GM12801 (cell line): ENCODE data around the gene MCF2L.

Experiments used
- TF ChIP-seq, protein P1 (sequence below): IDR thresholded peaks from one replicate; pipeline ENCODE4 v1.5.1; 2011; ENCODE audit warnings: control low read depth; ENCODE audit not compliant: insufficient read length; ENCODE audit errors: extremely low read depth

MCF2L gene

GRCh38 chr13:113020323-113021080, 51.5 kb downstream of the MCF2L start:
- TF ChIP-seq, protein P1, sequence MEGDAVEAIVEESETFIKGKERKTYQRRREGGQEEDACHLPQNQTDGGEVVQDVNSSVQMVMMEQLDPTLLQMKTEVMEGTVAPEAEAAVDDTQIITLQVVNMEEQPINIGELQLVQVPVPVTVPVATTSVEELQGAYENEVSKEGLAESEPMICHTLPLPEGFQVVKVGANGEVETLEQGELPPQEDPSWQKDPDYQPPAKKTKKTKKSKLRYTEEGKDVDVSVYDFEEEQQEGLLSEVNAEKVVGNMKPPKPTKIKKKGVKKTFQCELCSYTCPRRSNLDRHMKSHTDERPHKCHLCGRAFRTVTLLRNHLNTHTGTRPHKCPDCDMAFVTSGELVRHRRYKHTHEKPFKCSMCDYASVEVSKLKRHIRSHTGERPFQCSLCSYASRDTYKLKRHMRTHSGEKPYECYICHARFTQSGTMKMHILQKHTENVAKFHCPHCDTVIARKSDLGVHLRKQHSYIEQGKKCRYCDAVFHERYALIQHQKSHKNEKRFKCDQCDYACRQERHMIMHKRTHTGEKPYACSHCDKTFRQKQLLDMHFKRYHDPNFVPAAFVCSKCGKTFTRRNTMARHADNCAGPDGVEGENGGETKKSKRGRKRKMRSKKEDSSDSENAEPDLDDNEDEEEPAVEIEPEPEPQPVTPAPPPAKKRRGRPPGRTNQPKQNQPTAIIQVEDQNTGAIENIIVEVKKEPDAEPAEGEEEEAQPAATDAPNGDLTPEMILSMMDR, result no peak

GRCh38 chr13:113021391-113021790, 52.4 kb downstream of the MCF2L start:
- TF ChIP-seq, protein P1, result no peak

- TF ChIP-seq, protein P1, result no peak
Observed at GRCh38 chr13:113021811-113022210, 52.8 kb downstream of the MCF2L start.

GRCh38 chr13:113022391-113022744, 53.4 kb downstream of the MCF2L start:
- TF ChIP-seq, protein P1, result no peak

DNA sequence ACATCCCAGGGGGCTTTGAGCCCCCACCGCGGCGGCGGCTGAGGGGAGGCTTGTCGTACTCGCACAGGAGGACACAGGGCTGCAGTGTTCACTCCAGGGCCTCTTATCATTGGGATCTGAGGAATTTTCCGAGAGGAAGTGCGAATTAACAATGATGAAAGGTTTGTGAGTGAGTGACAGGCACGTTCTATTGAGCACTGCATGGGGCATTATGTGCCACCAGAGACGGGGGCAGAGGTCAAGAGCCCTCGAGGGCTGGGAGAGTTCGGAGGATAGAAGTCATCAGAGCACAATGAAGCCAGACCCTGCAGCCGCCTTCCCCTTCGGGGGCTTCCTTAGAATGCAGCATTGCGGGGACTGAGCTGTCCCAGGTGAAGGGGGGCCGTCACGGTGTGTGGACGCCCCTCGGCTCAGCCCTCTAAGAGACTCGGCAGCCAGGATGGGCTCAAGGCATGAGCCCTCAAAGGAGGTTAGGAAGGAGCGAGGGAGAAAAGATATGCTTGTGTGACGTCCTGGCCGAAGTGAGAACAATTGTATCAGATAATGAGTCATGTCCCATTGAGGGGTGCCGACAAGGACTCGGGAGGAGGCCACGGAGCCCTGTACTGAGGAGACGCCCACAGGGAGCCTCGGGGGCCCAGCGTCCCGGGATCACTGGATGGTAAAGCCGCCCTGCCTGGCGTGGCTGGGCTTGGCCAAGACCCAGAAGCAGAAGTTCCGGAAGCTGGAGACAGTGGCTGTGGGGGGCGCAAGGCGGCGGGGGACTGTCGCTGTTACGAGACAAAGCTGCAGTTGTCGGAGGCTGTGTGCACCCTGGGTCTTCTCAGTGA, 53.9 kb downstream of the MCF2L start:
- TF ChIP-seq, protein P1, result no peak

DNA sequence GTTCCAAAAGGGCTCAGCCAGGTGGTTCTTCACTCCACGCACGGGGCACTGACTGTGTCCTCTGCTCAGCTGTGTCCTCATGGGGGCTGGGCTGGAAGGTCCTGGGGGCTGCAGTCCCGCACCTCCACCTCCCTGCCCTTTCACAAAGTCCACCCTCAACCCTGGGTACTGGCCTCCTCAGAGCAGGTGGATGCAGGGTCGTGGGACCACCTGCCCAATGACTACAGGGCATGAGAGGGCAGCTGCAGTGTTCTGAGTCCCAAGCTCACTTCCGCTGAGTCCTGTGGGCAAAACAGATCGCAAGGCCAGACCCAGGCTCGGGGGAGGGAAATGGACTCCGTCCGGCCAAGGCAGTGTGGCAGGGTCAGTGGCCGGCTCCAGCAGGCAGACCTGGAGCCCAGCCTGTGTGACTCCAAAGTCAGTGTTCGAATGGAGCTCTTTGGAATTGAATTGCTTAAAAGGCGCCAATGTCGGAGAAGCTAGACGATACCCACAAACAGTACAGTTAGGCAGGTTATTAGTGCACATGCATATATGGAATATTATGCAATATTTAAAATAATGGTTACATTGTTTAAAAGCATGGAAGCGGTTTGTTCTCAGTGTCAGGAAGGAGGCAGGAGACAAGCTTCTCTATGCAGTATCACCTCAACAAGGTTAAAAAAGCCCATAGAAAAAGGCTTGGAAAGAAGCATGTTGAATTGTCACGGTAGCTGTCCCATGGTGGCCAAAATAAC, 54.8 kb downstream of the MCF2L start:
- TF ChIP-seq, protein P1, result no peak

DNA sequence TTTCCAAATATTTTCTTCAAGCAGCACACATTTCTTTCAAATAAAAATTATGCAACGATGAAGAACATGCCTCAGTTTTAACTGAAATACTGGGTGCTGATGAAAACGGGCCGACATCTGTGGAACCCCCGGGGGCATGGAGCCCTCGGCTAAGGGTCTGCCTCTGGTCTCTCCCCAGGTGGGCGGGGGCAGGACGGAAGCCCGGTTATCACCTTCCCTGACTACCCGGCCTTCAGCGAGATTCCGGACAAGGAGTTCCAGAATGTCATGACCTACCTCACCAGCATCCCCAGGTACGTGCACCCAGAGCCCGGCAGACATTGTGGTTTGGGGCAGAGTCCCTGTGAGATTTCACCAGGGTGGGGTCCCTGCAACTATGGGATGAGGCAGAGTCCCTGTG, 55.5 kb downstream of the MCF2L start:
- TF ChIP-seq, protein P1, result no peak
